Suppressor macrophage (primary cell): ENCODE measurements around the gene CPNE9.

Experiments used
- DNase-seq, 4 experiments: peaks; one replicate each; pipeline ENCODE4 v3.0.0-alpha.2; 2020 to 2022
- total RNA-seq, 17 experiments: gene quantifications; one replicate each; lab custom pipeline; 2026; ENCODE audit warnings: mixed read lengths in 6 of 17, inconsistent platforms in 3 of 17; lab: John Stamatoyannopoulos, UW

CPNE9 gene
- 0.28 to 3.3 (median 1.1) reads per million in 17 experiments for total RNA-seq

DNA sequence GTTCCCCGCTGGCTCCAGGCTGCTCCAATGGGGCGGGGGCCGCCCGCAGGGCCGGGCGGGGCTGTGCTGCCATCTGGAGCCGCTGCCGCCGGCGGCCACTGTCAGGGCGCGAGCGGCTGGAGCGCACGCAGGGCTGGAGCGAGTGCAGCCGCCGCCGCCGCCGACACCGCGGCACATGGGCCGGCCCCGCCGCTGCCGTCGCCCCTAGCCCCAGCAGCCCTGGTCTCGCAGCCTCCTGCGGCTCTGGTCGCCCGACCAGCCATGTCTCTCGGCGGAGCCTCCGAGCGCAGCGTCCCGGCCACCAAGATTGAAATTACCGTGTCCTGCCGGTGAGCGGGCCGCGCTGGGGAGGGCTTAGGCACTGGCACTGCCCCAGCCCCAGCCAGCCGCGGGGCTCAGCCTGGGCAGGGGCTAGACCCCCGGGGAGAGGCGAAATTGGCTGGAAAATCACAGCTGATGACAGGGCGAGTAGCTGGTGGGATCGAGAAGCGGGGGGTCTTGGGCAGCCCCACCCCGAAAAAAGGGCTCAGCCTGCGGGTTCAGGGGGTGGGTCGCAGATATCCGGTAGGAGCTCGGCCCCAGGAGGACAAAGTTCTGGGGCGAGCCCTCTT lies at the start of gene CPNE9:
CPNE9 (plus strand) TSS at position 98 of the 611 bp plus-strand sequence; CDS start at position 262, 164 bp downstream.
- peak in 2 of 4 experiments; percentile 25 to 39 for DNase-seq

GRCh38 chr3:9659849-9660248 lies 43.8 kb upstream of the CPNE9 start:
- DNase-seq = no peak

GRCh38 chr3:9660972-9661371 lies 42.7 kb upstream of the CPNE9 start:
- DNase-seq = no peak

GRCh38 chr3:9664119-9664751 lies 39.4 kb upstream of the CPNE9 start:
- no peak for DNase-seq

- no peak for DNase-seq
Observed at GRCh38 chr3:9666704-9667445, 36.8 kb upstream of the CPNE9 start.

- DNase-seq = no peak
Observed at GRCh38 chr3:9669277-9669676, 34.4 kb upstream of the CPNE9 start.

DNA sequence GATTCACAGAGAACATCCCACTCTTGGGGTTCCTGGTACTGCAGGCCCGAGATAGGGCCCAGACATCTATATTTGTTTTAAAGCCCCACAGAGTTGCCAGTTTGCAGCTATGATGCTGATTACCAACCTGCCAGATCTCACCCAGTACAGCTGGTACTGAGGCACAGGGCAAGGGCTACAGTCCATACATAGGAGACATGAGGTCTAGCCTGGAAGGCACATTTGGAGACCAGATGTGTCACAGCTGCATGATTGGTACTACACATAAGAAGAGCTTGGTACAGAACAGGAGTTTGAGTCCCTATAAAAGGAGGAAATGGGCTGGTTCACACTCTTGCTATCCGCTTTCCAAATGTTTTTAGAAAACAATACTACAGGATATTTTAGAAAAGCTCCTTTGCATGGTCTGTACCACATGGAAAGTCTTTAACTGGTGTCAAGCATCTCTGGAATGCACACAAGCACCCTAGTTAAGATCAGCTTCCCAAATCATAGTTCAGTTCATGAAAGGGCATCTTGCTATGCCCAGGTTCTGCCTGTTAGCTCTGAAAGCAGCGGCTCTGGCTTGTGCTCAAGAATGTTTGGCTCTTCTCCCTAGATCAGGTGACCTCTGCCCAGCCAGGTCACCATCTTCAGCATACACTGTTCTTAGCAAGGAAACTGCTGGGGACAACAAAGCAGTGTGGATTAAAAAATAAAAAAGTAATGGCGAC lies 33.8 kb upstream of the CPNE9 start:
- DNase-seq = no peak

- no peak for DNase-seq
Observed at GRCh38 chr3:9673082-9673481, 30.6 kb upstream of the CPNE9 start.

DNA sequence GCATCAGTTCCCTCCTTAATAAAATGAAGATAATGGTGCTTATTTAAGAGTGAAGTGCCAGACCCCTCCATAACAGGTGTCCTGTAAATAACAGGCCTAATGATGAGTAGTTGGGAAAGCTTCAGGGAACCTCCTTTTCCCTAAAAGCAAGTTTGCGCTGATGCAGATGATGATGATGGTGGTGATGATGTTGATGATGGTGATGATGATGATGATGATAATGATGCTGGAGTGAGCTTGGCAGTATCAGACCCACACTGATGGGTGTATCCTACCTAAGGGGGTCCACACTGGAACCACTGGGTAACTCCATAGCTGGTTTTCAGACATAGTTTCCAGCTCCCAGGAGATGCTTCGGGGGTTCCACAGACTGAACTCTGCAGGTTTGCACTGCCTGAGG lies 29.9 kb upstream of the CPNE9 start:
- no peak for DNase-seq

- no peak for DNase-seq
Observed at GRCh38 chr3:9675736-9676290, 27.8 kb upstream of the CPNE9 start.

DNA sequence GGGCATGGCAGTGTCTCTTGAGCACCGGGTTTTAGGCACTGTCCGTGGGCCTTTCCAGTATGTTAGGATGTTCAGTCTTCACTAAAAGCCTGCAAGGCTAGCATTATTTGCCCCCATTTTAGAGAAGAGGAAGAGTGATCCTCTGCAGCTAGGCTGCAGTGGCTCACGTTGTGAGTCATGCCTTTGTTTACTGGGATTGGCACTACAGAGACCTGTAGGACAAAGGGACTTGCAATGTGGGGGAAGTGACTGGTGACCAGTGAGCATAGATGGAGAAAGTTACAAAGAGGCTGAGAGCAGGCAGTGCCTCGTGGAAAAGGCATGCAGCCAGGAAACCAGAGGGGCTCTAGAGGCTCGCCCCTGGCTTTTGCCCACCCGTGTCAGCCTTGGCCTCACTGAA lies 26.8 kb upstream of the CPNE9 start:
- peak; percentile 57 to 79 (median 72) for DNase-seq

- DNase-seq = peak in 3 of 4 experiments; percentile 19 to 31 (median 27)
Observed at GRCh38 chr3:9678493-9678892, 25.1 kb upstream of the CPNE9 start.

- no peak for DNase-seq
Observed at GRCh38 chr3:9679476-9680080, 24.1 kb upstream of the CPNE9 start.

DNA sequence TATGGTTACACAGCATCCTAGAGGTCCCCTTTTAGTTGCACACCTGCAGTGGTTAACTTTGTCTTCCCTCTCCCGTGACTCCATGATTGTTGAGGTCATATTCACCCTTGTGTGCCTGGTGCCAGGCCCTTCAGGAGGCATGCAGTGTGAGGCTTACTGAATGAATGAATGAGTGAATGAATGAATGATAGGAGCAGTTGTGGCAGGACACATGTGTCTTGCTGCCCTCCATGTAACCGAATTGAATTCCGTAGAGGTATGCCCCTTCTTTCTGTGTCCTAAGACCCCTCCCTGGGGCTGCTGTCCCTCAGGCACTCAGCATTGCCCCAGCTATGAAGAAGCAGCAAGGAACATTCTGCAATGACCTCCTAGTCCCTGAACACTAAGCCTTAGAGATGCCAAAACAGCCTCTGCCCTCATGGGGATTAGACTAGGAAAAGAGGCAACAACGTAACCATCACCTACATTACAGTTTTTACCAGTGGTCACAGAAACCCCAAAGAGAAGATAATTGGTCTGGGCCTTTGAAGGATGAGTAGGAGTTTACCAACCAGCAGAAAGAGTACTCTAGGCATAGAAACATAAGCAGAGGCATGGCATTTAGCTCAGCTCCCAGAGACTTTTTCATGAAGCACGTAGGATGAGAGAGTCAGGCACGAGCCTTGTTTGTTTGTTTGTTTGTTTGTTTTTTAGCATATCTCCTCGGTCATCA lies 22.5 kb upstream of the CPNE9 start:
- no peak for DNase-seq

GRCh38 chr3:9681723-9682081 lies 21.9 kb upstream of the CPNE9 start:
- DNase-seq = no peak

DNA sequence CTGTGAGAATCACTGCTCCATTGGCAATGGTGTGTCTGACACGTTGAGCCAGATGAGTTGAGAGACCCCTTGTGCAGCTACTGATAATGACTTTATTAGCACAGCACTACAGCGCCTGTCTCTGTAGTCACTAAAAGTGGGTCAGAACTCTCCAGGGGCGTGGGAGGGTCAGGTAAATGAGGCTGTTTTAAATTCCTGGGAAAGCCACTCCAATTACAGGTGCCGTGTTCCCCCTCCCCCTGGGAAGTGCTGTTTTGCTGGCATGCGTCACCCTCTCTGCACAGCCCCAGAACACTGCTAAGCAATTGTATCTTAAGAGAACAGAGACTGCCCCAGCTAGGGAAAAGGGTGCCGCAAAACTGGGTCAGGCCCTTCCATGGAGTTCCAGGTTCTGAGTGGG lies 21.5 kb upstream of the CPNE9 start:
- no peak for DNase-seq

DNA sequence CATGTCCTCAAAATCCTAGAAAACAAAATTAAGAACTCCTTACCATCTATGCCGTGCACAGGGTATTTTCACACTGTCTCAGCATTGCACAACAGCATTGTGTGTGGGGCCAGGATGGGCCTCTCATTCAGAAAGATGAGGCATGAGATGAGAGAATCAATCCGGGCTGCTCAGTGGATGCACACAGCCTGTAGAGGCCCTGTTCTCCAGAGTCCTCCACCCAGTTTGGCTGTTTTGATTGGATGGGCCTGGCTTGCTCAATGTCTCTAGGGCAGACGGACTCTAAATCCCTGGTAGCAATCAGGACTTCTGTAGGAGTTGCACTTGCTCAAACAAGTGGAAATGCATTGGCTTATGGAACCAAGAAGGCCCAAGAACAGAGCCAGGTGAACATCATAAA lies 20.2 kb upstream of the CPNE9 start:
- DNase-seq = no peak

DNA sequence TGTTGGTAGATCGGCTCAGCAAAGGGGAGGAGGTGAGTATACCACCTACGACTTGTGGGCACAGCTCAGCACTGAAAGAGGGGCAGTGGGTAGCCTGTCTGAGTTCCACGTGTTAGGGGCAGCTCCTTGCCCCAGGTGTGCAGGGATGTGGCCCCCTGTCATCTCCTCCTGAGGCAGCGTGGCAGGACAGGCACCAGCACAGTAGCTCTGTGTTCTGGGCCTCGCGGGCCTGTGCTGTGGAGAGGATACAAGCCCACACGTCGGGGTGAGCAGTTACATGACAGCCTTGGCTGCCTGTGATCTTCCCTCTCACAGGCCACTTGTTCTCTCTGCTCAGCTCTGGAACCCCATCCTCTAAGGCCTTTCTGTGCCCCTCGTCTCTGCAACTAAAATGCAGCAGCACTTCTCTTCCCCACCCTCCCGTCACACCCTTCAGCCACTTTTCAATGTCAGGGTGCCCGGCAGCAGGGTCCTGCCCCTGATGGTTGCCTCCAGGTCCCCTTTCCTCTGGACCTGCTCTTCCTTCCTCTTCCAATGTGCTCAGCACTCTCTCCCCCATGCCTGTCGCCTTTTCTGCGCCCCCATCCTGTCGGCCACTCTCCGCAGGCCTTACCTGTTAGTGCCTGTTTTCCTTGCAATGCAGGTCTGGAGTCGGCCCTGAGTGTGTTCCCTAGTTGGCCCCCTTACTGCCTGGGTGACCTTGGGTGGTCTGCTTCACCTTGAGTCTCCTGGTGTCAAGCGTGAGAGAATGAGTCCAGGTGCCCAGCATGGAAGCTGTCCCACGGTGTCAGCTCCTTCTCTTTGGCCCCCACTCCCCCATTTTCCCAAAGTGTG lies 18.2 kb upstream of the CPNE9 start:
- no peak for DNase-seq

DNA sequence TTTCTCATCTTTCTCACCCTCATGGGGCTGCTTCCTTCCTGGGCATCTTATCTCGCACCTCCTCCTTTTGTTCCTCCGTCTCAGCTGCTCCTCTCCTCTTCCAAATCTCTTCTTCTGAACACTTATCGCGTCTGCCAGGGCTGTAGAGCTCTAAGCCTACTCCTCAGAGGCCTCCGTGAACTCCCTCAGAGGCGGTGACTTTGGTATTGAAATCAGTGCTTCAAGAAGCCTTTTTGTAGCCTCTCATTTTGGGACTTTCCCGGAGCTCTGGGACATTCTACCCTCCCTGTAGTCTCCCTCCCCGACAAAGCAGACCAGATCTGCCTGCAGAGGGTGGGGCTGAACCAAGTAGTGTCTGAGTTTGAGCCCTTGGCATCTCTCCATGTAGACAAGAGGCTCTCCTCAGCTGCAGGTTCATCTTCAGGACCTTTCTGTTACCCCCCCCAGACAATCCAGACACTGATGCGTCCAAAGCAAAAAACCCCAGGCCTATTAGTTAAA lies 17.5 kb upstream of the CPNE9 start:
- DNase-seq = no peak

DNA sequence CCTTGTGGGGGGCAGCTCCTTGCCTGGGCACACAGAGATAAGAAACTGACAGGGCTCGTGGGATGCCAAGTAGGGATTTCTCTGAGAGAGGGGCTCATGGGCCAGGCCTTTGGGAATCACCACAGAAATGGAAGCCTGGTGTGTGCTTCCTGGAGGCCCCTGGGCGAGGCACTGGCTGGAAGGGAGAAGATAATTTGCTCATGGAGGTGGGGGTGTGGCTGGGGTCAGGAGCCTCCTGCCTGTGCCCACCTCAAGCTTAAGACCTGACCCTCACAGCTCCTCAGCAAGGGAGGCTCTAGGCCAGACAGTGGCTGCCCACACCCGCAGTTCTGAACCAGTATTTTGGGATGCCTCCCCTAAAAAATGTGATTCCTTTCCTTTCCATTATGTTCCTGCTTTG lies 16.9 kb upstream of the CPNE9 start:
- no peak for DNase-seq

- DNase-seq = no peak
Observed at GRCh38 chr3:9687514-9687913, 16.1 kb upstream of the CPNE9 start.
